Bone marrow (tissue), 2 donors: Measurements from ENCODE around the gene GAL3ST2.
"Not testable (repeated sequence)": the region's sequence is repeated elsewhere in the genome, so short reads cannot be mapped to it uniquely, and the experiment has no call there.

ENCODE experiments used
- DNase-seq, 2 donors: peaks; one replicate each; lab custom pipeline; 2025; lab: John Stamatoyannopoulos, UW

Gene GAL3ST2

GRCh38 chr2:241820625-241821384, 44.2 kb downstream of the GAL3ST2 start:
- no peak for DNase-seq

- no peak for DNase-seq
Observed at GRCh38 chr2:241821460-241822263, 45.0 kb downstream of the GAL3ST2 start.

- DNase-seq = no peak
Observed at GRCh38 chr2:241822264-241822623, 45.6 kb downstream of the GAL3ST2 start.

- not testable (repeated sequence) for DNase-seq
Observed at GRCh38 chr2:241823531-241824437, 47.2 kb downstream of the GAL3ST2 start.

GRCh38 chr2:241827394-241827793, 50.8 kb downstream of the GAL3ST2 start:
- no peak for DNase-seq

GRCh38 chr2:241833101-241833663, 56.6 kb downstream of the GAL3ST2 start:
- no peak for DNase-seq

- DNase-seq = not testable (repeated sequence)
Observed at GRCh38 chr2:241833756-241834526, 57.3 kb downstream of the GAL3ST2 start.

GRCh38 chr2:241834527-241835210, 58.0 kb downstream of the GAL3ST2 start:
- DNase-seq = no peak

- no peak for DNase-seq
Observed at GRCh38 chr2:241835611-241836010, 59.0 kb downstream of the GAL3ST2 start.

- DNase-seq = no peak
Observed at GRCh38 chr2:241836292-241836691, 59.7 kb downstream of the GAL3ST2 start.

GRCh38 chr2:241837197-241837965, 60.8 kb downstream of the GAL3ST2 start:
- no peak for DNase-seq

- DNase-seq = no peak
Observed at GRCh38 chr2:241841181-241842066, 64.8 kb downstream of the GAL3ST2 start.

- DNase-seq = no peak
Observed at GRCh38 chr2:241842067-241842415, 65.4 kb downstream of the GAL3ST2 start.

- DNase-seq = peak; percentile 40 to 70
Observed at GRCh38 chr2:241842620-241843211, 66.1 kb downstream of the GAL3ST2 start.

GRCh38 chr2:241843321-241844065, 66.9 kb downstream of the GAL3ST2 start:
- no peak for DNase-seq

GRCh38 chr2:241844066-241844728, 67.6 kb downstream of the GAL3ST2 start:
- peak; percentile 17 to 59 for DNase-seq
